ENCODE data around the gene PABPC1L.

PABPC1L gene

GRCh38 chr20:44910690-44911262 lies 916 bp downstream of the PABPC1L start:
- Mint-ChIP-seq H3K9me3 (no peaks in the 10 kb centered on the region), H3K4me3 (peak overlapping the region; percentile 77)

DNA sequence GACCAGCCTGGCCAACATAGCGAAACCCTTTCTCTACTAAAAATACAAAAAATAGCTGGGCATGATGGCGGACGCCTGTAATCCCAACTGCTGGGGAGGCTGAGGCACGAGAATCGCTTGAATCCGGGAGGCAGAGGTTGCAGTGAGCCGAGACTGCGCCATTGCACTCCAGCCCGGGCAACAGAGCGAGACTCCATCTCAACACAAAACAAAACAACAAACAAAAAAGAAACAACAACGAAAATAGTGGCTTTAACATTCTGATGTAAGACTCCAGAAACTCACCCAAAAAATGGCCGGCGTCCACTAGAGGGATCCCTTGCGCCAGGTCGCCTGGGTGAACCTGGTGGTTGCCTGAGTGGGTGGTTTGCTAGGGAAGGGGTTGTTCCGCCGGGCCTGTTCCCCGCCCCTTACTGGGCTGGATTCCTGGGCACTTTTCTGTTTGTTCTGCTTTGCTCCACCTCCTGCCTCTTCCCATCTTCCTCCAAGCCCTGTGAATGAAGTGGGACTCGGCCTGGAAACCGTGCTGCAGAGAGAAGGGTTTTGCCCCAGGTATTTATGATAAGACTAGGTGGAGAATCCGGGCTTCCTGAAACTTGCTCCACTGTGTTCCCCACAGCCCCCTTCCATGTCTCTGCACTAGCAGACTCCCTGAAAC lies 1.5 kb downstream of the PABPC1L start:
- peak overlapping the region; percentile 77 for H3K4me3 Mint-ChIP-seq
- no peaks in the 10 kb centered on the region for H3K27me3 Mint-ChIP-seq
- no peaks in the 10 kb centered on the region for H3K9me3 Mint-ChIP-seq
- H3K4me1 Mint-ChIP-seq = no peaks in the 10 kb centered on the region
- ATAC-seq (replicated peaks; ENCODE audit: extremely low read depth, poor library complexity, severe bottlenecking) (no peak), DNase-seq (ENCODE audit: low spot score in 2 of 2) (no peak)
- H3K27ac Mint-ChIP-seq (ENCODE audit: low read depth) = no peak overlapping the region
- H3K36me3 Mint-ChIP-seq (ENCODE audit: insufficient read depth) = peaks cover 18% of the 10 kb centered on the region

More at GRCh38 chr20:44910690-44911262, 916 bp downstream of the PABPC1L start:
- ATAC-seq (replicated peaks; ENCODE audit: extremely low read depth, poor library complexity, severe bottlenecking) (no peak), DNase-seq (ENCODE audit: low spot score in 2 of 2) (no peak)
- H3K27ac Mint-ChIP-seq (ENCODE audit: low read depth) = no peak overlapping the region
- H3K4me1 Mint-ChIP-seq = no peaks in the 10 kb centered on the region
- no peaks in the 10 kb centered on the region for H3K27me3 Mint-ChIP-seq
- peaks cover 24% of the 10 kb centered on the region for H3K36me3 Mint-ChIP-seq (ENCODE audit: insufficient read depth)

GRCh38 chr20:44912189-44912588 lies 2.3 kb downstream of the PABPC1L start:
- Mint-ChIP-seq H3K27me3 (no peaks in the 10 kb centered on the region), H3K9me3 (no peaks in the 10 kb centered on the region), H3K4me1 (no peaks in the 10 kb centered on the region), H3K36me3 (ENCODE audit: insufficient read depth) (peaks cover 13% of the 10 kb centered on the region), H3K4me3 (no peak overlapping the region), H3K27ac (ENCODE audit: low read depth) (no peak overlapping the region)
- DNase-seq (ENCODE audit: low spot score in 2 of 2) = no peak
- no peak for ATAC-seq (replicated peaks; ENCODE audit: extremely low read depth, poor library complexity, severe bottlenecking)

- Mint-ChIP-seq H3K4me1 (no peaks in the 10 kb centered on the region), H3K4me3 (no peak overlapping the region), H3K27ac (ENCODE audit: low read depth) (no peak overlapping the region), H3K9me3 (no peaks in the 10 kb centered on the region), H3K36me3 (ENCODE audit: insufficient read depth) (peaks cover 5% of the 10 kb centered on the region), H3K27me3 (no peaks in the 10 kb centered on the region)
- ATAC-seq (replicated peaks; ENCODE audit: extremely low read depth, poor library complexity, severe bottlenecking) (no peak), DNase-seq (ENCODE audit: low spot score in 2 of 2) (no peak)
These were observed 5.1 kb downstream of the PABPC1L start for GRCh38 chr20:44914924-44915323.

DNA sequence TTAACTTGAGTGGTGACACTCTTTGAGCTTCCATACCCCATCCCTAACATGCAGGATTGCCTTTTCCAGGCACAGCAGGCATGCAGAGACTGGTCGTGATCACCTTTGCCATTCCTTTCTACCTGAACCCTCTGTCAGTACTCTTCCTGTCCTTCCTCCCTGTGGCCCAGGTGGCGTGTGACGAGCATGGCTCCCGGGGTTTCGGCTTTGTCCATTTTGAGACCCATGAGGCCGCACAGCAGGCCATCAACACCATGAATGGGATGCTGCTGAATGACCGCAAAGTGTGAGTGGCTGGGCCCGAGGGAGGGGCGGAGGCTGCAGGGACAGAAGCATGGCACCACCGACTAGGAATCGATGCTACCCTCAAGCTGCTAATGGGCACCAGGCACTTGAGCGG lies 6.7 kb downstream of the PABPC1L start:
- DNase-seq (ENCODE audit: low spot score in 2 of 2) = no peak
- Mint-ChIP-seq H3K4me1 (no peaks in the 10 kb centered on the region), H3K4me3 (no peak overlapping the region), H3K36me3 (ENCODE audit: insufficient read depth) (peaks cover 5% of the 10 kb centered on the region), H3K27ac (ENCODE audit: low read depth) (no peak overlapping the region), H3K9me3 (no peaks in the 10 kb centered on the region), H3K27me3 (no peaks in the 10 kb centered on the region)
- ATAC-seq (replicated peaks; ENCODE audit: extremely low read depth, poor library complexity, severe bottlenecking) = no peak

DNA sequence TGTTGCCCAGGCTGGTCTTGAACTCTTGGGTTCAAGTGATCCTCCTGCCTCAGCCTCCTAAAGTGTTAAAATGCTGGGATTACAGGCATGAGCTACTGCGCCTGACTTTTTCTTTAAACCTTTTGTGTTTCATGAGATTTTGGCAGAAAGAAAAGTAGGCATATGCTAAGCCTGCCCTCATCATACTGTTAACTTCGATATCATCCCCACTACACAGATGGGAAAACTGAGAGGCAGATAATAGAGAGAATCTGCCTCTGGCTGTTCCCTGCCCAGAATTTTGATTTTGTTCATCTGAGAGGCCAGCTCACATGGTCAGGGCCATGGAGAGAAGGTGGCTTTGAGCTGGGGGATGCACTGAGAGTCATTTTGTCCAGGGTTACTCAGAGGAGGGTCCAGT lies 7.5 kb downstream of the PABPC1L start:
- H3K36me3 Mint-ChIP-seq (ENCODE audit: insufficient read depth) = peaks cover 5% of the 10 kb centered on the region
- H3K9me3 Mint-ChIP-seq = no peaks in the 10 kb centered on the region
- no peak for DNase-seq (ENCODE audit: low spot score in 2 of 2)
- H3K27me3 Mint-ChIP-seq = no peaks in the 10 kb centered on the region
- no peak for ATAC-seq (replicated peaks; ENCODE audit: extremely low read depth, poor library complexity, severe bottlenecking)
- H3K4me1 Mint-ChIP-seq = no peaks in the 10 kb centered on the region
- H3K27ac Mint-ChIP-seq (ENCODE audit: low read depth) = no peak overlapping the region
- no peak overlapping the region for H3K4me3 Mint-ChIP-seq

DNA sequence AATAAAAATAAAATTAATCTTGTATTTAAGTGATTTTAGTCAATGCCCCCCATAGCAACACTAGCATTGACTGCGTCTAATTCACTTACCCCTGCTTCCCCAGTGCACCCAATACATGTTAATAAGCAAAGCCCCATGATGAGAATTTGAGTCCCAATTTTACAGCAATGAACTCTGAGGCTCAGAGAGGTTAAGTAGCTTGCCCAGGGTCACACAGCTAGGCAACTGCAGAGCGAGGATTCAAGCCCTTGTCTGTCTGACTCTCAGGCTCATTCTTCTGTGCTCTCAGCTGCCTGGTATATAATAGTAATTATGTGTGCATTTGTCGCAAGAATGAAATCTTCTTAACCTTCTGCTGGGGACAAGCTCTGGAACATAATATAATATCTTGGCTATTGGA lies 8.5 kb downstream of the PABPC1L start:
- no peak overlapping the region for H3K27ac Mint-ChIP-seq (ENCODE audit: low read depth)
- no peaks in the 10 kb centered on the region for H3K27me3 Mint-ChIP-seq
- H3K4me1 Mint-ChIP-seq = no peaks in the 10 kb centered on the region
- DNase-seq (ENCODE audit: low spot score in 2 of 2) = no peak
- H3K9me3 Mint-ChIP-seq = no peaks in the 10 kb centered on the region
- H3K4me3 Mint-ChIP-seq = no peak overlapping the region
- ATAC-seq (replicated peaks; ENCODE audit: extremely low read depth, poor library complexity, severe bottlenecking) = no peak
- H3K36me3 Mint-ChIP-seq (ENCODE audit: insufficient read depth) = peaks cover 5% of the 10 kb centered on the region

DNA sequence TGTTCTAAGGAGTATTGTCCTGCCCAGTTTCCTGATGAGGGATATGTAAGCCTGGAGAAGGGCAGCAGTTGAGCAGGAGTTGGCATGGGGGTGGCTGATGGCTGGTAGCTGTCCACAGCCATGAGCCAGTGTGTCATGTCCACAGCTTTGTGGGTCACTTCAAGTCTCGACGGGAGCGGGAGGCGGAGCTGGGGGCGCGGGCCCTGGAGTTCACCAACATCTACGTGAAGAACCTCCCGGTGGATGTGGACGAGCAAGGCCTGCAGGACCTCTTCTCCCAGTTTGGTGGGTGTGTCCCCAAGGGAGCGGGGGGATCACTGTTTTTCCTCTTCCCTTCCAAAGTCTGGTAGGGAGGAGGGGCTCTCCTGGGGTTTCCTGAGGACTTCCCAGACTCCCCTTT lies 8.9 kb downstream of the PABPC1L start:
- Mint-ChIP-seq H3K27me3 (no peaks in the 10 kb centered on the region), H3K36me3 (ENCODE audit: insufficient read depth) (peaks cover 5% of the 10 kb centered on the region), H3K9me3 (no peaks in the 10 kb centered on the region), H3K4me3 (no peak overlapping the region), H3K4me1 (no peaks in the 10 kb centered on the region), H3K27ac (ENCODE audit: low read depth) (no peak overlapping the region)
- ATAC-seq (replicated peaks; ENCODE audit: extremely low read depth, poor library complexity, severe bottlenecking) (no peak), DNase-seq (ENCODE audit: low spot score in 2 of 2) (no peak)

- no peaks in the 10 kb centered on the region for H3K27me3 Mint-ChIP-seq
- no peak overlapping the region for H3K27ac Mint-ChIP-seq (ENCODE audit: low read depth)
- H3K9me3 Mint-ChIP-seq = no peaks in the 10 kb centered on the region
- H3K4me3 Mint-ChIP-seq = no peak overlapping the region
- ATAC-seq (replicated peaks; ENCODE audit: extremely low read depth, poor library complexity, severe bottlenecking) (no peak), DNase-seq (ENCODE audit: low spot score in 2 of 2) (no peak)
- no peaks in the 10 kb centered on the region for H3K4me1 Mint-ChIP-seq
- H3K36me3 Mint-ChIP-seq (ENCODE audit: insufficient read depth) = peaks cover 5% of the 10 kb centered on the region
These were observed 11.6 kb downstream of the PABPC1L start for GRCh38 chr20:44921447-44921846.

DNA sequence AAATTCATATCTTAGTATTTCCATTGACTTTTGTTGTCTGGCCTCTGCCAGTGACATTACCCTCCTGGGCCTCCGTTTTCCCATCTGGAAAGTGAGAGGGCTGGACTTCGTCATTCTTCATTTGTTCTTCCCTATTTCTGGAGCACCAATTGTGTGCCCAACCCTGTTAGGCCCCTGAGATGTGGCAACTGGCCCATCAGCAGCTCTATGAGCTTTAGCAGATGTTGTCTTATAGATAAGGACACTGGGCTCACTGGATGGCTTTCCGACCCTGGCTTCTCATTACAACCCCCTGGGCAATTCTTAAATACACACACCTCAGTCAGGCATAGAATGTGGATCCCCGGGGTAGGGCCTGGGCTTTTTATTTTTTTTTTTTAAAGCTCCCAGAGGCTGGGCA lies 14.7 kb downstream of the PABPC1L start:
- DNase-seq (ENCODE audit: low spot score in 2 of 2) = no peak
- Mint-ChIP-seq H3K27ac (ENCODE audit: low read depth) (no peak overlapping the region), H3K4me3 (no peak overlapping the region), H3K36me3 (ENCODE audit: insufficient read depth) (peaks cover 4% of the 10 kb centered on the region), H3K4me1 (no peaks in the 10 kb centered on the region), H3K27me3 (no peaks in the 10 kb centered on the region), H3K9me3 (no peaks in the 10 kb centered on the region)
- ATAC-seq (replicated peaks; ENCODE audit: extremely low read depth, poor library complexity, severe bottlenecking) = no peak

- no peak for DNase-seq (ENCODE audit: low spot score in 2 of 2)
- H3K36me3 Mint-ChIP-seq (ENCODE audit: insufficient read depth) = peaks cover 2% of the 10 kb centered on the region
- no peaks in the 10 kb centered on the region for H3K4me1 Mint-ChIP-seq
- H3K27ac Mint-ChIP-seq (ENCODE audit: low read depth) = no peak overlapping the region
- no peak overlapping the region for H3K4me3 Mint-ChIP-seq
- no peaks in the 10 kb centered on the region for H3K27me3 Mint-ChIP-seq
- H3K9me3 Mint-ChIP-seq = no peaks in the 10 kb centered on the region
- no peak for ATAC-seq (replicated peaks; ENCODE audit: extremely low read depth, poor library complexity, severe bottlenecking)
These were observed 18.7 kb downstream of the PABPC1L start for GRCh38 chr20:44928595-44928994.

DNA sequence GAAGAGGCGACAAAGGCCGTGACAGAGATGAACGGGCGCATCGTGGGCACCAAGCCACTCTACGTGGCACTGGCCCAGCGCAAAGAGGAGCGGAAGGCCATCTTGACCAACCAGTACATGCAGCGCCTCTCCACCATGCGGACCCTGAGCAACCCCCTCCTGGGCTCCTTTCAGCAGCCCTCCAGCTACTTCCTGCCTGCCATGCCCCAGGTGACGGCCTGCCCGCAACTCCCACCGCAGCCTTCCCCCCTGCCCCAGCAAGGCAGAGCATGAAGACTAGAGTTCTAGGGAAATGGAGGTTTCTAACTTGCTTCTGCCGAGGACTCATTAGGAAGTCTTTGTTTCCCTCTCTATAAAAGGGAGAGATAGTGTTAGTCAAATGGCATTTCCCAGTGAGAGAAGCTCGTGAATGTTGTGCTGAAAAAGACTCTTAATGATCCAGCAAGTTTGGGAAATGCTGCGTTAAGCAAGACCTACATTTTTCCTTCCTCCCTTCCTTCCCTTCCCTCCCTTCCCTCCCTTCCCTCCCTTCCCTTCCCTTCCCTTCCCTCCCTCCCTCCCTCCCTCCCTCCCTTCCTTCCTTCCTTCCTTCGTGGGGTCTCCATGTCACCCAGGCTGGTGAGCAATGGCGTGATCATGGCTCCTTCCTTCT lies 20.8 kb downstream of the PABPC1L start:
- Mint-ChIP-seq H3K27ac (ENCODE audit: low read depth) (no peak overlapping the region), H3K4me1 (no peaks in the 10 kb centered on the region), H3K36me3 (ENCODE audit: insufficient read depth) (peaks cover 2% of the 10 kb centered on the region), H3K27me3 (no peaks in the 10 kb centered on the region), H3K9me3 (no peaks in the 10 kb centered on the region), H3K4me3 (no peak overlapping the region)
- DNase-seq (ENCODE audit: low spot score in 2 of 2) (no peak), ATAC-seq (replicated peaks; ENCODE audit: extremely low read depth, poor library complexity, severe bottlenecking) (no peak)

DNA sequence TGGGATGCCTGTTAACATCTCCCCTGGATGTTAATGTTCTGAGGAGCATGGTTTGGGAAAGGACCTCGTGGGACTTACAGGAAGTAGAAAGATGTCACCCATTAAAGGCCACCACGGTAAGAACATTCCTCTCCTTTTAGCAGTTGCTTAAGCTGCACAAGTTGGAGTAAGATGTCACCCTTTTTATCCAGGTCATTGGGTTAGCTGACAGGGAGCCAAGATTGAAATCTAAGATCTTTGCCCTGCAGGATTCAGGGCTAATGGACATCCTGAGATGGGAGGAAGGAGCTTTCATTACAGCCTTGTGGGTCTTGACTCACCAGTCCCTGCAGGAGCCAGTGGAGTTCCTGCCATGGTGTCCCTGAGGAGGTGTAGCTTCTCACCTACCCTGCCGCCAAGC lies 22.1 kb downstream of the PABPC1L start:
- Mint-ChIP-seq H3K4me1 (no peaks in the 10 kb centered on the region), H3K27ac (ENCODE audit: low read depth) (no peak overlapping the region)
- ATAC-seq (replicated peaks; ENCODE audit: extremely low read depth, poor library complexity, severe bottlenecking) = no peak

More for the DNA sequence above, 22.1 kb downstream of the PABPC1L start:
- Mint-ChIP-seq H3K36me3 (ENCODE audit: insufficient read depth) (peaks cover 2% of the 10 kb centered on the region), H3K4me3 (no peak overlapping the region), H3K9me3 (no peaks in the 10 kb centered on the region), H3K27me3 (no peaks in the 10 kb centered on the region)
- DNase-seq (ENCODE audit: low spot score in 2 of 2) = no peak

Measured in central memory CD8-positive, alpha-beta T cell (primary cell).